Ishikawa (cell line): ENCODE data around the gene LEKR1.

Source experiments
- CEBPB ChIP-seq: IDR thresholded peaks from 2 replicates; pipeline ENCODE4 v1.6.1; 2012
- CREB1 ChIP-seq: IDR thresholded peaks from 2 replicates; pipeline ENCODE4 v1.6.1; 2012; ENCODE audit warnings: low read depth
- EGR1 ChIP-seq: IDR thresholded peaks from 2 replicates; pipeline ENCODE4 v1.6.1; 2012
- EP300 ChIP-seq: IDR thresholded peaks from 2 replicates; pipeline ENCODE4 v1.6.1; 2012; ENCODE audit warnings: borderline replicate concordance
- FOXM1 ChIP-seq: IDR thresholded peaks from 2 replicates; pipeline ENCODE4 v1.6.1; 2012; ENCODE audit warnings: low read depth, borderline replicate concordance
- NFIC ChIP-seq: IDR thresholded peaks from 2 replicates; pipeline ENCODE4 v1.6.1; 2012
- RAD21 ChIP-seq: IDR thresholded peaks from 2 replicates; pipeline ENCODE4 v1.6.1; 2012; ENCODE audit warnings: low read depth
- TAF1 ChIP-seq: IDR thresholded peaks from 2 replicates; pipeline ENCODE4 v1.6.1; 2012; ENCODE audit warnings: low read depth, mild to moderate bottlenecking
- TCF12 ChIP-seq: IDR thresholded peaks from 2 replicates; pipeline ENCODE4 v1.6.1; 2012; ENCODE audit warnings: low read depth
- YY1 ChIP-seq: IDR thresholded peaks from 2 replicates; pipeline ENCODE4 v1.6.1; 2012; ENCODE audit warnings: low read depth
- ZBTB7A ChIP-seq: IDR thresholded peaks from 2 replicates; pipeline ENCODE4 v1.6.1; 2012; ENCODE audit warnings: low read depth
- TF ChIP-seq, protein P1 (sequence below): IDR thresholded peaks from 2 replicates; pipeline ENCODE4 v1.6.1; 2012; ENCODE audit warnings: low read depth, mild to moderate bottlenecking
- TF ChIP-seq, protein P2 (sequence below): IDR thresholded peaks from 2 replicates; pipeline ENCODE4 v1.6.1; 2012
- TF ChIP-seq, protein P3 (sequence below): IDR thresholded peaks from 2 replicates; pipeline ENCODE4 v1.6.1; 2012

DNA sequence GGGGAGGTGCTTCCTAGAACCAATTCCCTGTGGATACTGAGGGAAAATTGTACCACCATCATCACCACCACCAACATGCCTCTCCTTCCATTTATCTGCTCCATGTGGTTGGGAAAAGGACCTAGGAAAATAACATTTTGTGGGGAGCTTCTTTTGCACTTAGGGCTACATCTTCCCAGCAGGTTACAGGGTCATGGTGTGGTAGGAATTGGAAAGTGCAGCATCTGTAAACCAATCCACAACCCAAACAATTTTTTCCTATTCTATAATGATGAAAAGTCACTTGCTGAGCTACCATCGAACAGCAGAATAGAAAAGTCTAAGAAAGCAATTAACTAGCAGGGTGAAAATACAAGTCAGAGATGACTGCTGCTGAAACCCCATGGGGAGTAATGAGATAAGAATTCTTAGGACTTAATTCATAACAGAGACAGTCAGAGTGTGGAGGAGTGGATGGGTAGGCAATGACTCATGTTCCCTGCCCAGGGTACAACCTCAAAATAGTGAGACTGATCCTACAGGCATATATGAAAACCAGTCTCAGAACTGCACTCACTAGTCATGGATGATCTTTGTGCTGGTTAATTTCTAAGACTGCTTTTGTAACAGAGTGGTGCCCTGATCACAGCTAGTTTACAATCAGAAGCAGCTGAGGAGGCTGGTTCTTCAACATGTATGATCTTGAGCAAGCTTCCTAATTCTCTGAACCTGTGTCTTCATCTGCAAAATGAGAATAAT lies 38.1 kb upstream of the LEKR1 start:
- TF ChIP-seq, protein P1, sequence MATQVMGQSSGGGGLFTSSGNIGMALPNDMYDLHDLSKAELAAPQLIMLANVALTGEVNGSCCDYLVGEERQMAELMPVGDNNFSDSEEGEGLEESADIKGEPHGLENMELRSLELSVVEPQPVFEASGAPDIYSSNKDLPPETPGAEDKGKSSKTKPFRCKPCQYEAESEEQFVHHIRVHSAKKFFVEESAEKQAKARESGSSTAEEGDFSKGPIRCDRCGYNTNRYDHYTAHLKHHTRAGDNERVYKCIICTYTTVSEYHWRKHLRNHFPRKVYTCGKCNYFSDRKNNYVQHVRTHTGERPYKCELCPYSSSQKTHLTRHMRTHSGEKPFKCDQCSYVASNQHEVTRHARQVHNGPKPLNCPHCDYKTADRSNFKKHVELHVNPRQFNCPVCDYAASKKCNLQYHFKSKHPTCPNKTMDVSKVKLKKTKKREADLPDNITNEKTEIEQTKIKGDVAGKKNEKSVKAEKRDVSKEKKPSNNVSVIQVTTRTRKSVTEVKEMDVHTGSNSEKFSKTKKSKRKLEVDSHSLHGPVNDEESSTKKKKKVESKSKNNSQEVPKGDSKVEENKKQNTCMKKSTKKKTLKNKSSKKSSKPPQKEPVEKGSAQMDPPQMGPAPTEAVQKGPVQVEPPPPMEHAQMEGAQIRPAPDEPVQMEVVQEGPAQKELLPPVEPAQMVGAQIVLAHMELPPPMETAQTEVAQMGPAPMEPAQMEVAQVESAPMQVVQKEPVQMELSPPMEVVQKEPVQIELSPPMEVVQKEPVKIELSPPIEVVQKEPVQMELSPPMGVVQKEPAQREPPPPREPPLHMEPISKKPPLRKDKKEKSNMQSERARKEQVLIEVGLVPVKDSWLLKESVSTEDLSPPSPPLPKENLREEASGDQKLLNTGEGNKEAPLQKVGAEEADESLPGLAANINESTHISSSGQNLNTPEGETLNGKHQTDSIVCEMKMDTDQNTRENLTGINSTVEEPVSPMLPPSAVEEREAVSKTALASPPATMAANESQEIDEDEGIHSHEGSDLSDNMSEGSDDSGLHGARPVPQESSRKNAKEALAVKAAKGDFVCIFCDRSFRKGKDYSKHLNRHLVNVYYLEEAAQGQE = no peak
- TF ChIP-seq CREB1 (no peak), TCF12 (no peak), CEBPB (no peak), TAF1 (no peak), YY1 (no peak), FOXM1 (no peak), NFIC (no peak), RAD21 (no peak), ZBTB7A (no peak), EP300 (no peak), EGR1 (no peak)
- TF ChIP-seq, protein P2, sequence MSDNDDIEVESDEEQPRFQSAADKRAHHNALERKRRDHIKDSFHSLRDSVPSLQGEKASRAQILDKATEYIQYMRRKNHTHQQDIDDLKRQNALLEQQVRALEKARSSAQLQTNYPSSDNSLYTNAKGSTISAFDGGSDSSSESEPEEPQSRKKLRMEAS = no peak
- TF ChIP-seq, protein P3, sequence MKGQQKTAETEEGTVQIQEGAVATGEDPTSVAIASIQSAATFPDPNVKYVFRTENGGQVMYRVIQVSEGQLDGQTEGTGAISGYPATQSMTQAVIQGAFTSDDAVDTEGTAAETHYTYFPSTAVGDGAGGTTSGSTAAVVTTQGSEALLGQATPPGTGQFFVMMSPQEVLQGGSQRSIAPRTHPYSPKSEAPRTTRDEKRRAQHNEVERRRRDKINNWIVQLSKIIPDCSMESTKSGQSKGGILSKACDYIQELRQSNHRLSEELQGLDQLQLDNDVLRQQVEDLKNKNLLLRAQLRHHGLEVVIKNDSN = no peak
